Coronary artery (tissue), 2 donors: ENCODE results near the gene PIK3R1.

Experiments used
- DNase-seq: peaks from one replicate; pipeline ENCODE4 v3.0.0-alpha.2; 2017; ENCODE audit warnings: low spot score
- H3K27ac ChIP-seq, 2 donors: fragments of 200-600 bp; sonication (generic); one replicate each; pipeline ENCODE4 v1.5.1; 2016 to 2019
- H3K4me3 ChIP-seq: fragments of 200-600 bp; sonication (generic); 2 replicates; pipeline ENCODE4 v1.5.1; 2016; ENCODE audit warnings: mild to moderate bottlenecking, moderate library complexity
- TF ChIP-seq, protein P1 (sequence below): fragments of 200-600 bp; sonication (generic); IDR thresholded peaks from one replicate; pipeline ENCODE4 v1.5.1; 2019; ENCODE audit warnings: antibody characterized with exemption

PIK3R1 gene

DNA sequence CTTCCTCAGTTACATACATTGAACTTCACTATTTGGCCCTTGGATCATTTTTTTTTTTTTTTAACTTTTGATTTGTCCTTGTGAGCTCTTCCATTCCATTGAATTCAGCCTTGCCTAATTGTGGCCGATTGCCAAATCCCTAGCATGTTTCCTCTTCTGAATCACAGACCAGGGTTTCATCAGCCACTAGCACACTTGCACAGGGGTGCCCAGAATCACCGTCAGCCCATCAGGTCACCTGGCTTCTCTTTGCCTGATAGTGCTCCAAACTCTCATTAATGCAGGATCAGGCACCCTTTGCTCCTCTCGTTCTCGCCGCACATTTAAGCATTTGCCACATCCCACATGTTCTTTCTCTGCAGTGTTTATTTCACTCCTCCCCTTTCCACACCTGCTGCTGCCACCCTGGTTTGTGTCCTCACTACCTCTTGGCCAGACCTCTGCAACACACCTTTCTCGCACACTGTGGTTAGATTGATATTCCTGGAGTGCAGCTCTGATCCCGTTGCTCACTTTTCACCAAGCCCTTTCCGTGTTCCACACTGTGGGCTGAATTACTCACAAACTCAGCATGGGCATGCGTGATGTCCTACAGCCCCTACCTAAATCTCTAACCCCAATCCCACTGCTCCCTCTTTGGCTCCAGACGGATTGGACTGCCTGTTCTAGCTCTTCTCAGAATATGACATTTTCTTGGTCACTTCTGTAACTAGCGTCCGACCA, 9.8 kb downstream of the PIK3R1 start:
- no peak for DNase-seq

DNA sequence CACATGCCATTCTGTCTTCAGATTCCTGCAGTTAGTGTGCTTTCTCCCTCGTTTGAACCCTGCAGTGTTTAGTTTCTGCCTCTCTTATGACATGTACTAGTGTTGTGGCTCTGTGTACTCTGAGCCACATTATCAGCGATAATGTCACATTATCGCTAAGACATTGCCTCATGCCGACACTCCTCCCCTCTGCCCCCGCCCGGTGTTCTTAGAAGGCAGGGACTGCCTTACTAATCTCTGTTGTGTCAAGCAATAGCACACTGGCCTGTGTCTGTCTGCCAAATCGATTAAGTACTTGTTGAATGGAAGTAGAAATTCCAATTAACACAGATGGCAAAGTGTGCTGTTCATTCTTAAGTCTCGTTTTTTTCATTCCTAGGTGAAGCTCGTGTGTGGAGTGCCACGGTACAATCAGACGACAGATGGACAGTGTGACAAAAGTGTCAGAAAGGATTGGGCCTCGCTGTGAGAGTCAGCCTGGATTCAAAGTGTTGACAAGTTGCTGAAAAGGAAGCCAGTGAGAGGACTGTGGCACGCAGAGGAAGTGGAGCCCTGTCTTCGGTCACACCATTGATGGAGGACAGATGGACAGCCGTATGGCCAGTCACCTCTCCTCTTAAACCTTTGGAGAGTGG, 10.5 kb downstream of the PIK3R1 start:
- peak overlapping the region; percentile 54 for H3K4me3 ChIP-seq
- peak overlapping the region in 1 of 2 donors; percentile 53 for H3K27ac ChIP-seq
- TF ChIP-seq, protein P1, sequence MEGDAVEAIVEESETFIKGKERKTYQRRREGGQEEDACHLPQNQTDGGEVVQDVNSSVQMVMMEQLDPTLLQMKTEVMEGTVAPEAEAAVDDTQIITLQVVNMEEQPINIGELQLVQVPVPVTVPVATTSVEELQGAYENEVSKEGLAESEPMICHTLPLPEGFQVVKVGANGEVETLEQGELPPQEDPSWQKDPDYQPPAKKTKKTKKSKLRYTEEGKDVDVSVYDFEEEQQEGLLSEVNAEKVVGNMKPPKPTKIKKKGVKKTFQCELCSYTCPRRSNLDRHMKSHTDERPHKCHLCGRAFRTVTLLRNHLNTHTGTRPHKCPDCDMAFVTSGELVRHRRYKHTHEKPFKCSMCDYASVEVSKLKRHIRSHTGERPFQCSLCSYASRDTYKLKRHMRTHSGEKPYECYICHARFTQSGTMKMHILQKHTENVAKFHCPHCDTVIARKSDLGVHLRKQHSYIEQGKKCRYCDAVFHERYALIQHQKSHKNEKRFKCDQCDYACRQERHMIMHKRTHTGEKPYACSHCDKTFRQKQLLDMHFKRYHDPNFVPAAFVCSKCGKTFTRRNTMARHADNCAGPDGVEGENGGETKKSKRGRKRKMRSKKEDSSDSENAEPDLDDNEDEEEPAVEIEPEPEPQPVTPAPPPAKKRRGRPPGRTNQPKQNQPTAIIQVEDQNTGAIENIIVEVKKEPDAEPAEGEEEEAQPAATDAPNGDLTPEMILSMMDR, result no peak
- no peak for DNase-seq

More for the DNA sequence above, 9.8 kb downstream of the PIK3R1 start:
- peak overlapping the region in 1 of 2 donors; percentile 53 for H3K27ac ChIP-seq
- TF ChIP-seq, protein P1, result no peak
- peak overlapping the region; percentile 54 for H3K4me3 ChIP-seq

DNA sequence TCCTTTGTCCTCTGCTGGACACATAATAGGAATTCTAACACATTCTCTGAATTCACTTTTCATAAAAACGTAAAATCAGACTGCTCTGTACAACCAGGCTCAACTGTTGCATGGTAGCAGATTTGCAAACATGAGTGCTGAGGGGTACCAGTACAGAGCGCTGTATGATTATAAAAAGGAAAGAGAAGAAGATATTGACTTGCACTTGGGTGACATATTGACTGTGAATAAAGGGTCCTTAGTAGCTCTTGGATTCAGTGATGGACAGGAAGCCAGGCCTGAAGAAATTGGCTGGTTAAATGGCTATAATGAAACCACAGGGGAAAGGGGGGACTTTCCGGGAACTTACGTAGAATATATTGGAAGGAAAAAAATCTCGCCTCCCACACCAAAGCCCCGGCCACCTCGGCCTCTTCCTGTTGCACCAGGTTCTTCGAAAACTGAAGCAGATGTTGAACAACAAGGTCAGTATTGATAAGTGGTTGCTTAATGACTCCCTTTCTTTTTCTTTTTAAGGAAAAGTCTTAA, 11.1 kb downstream of the PIK3R1 start:
- DNase-seq, result no peak
- H3K27ac ChIP-seq, result peak overlapping the region in 1 of 2 donors; percentile 53
- H3K4me3 ChIP-seq, result peak overlapping the region; percentile 54
- TF ChIP-seq, protein P1, result no peak

DNA sequence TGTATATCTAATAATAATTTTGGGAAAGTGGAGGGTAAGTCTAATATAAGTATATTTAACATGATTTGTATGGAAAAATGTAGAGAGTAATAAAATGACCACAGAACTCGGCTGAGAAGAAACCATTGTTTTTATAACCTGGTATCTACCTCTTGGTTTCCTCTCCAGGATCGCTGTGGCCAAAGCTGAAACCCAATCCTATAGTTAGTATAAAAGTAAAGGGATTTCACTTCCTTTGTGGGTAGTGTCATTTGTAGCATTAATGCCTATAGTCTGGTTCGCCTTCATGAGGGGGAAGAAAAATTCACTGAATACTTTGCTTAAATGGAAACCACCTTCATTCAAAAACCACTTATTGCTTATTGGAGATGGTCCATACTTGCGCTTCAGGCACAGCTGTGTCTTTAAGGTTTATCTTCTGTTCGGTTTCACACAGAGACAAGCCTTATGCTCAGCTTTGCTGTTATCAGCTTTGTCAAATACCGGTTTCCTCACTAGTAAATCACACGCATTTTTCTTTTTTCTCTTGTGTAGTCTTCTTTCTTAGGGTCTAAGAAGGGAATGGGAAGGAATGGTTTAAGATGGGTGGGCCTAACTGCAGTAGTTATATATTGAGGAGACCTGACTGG, 12.1 kb downstream of the PIK3R1 start:
- no peak overlapping the region for H3K27ac ChIP-seq

DNA sequence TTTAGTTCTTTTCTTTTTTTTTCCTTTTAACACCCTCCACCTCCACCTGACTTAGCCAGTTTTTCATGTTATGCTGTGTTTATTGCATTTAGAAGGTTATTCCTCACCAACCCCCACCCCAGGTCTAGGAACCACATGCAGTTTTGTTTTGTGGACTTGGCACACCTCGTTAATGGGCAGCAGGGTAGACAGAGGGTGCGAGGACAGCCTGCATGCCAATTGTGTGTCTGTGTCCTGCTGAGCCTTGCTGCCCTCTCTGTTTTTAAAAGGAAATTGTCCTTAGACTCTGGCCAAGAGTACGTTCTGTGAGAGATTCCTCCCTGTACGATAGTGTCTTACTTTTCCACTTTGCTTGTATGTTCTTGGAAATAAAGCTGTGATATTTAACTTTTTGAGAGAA, 13.9 kb downstream of the PIK3R1 start:
- H3K4me3 ChIP-seq, result peak overlapping the region; percentile 40
- H3K27ac ChIP-seq, result no peak overlapping the region
- DNase-seq, result no peak
- TF ChIP-seq, protein P1, result no peak

More for the DNA sequence above, 12.1 kb downstream of the PIK3R1 start:
- TF ChIP-seq, protein P1, result no peak
- DNase-seq, result no peak
- no peak overlapping the region for H3K4me3 ChIP-seq

DNA sequence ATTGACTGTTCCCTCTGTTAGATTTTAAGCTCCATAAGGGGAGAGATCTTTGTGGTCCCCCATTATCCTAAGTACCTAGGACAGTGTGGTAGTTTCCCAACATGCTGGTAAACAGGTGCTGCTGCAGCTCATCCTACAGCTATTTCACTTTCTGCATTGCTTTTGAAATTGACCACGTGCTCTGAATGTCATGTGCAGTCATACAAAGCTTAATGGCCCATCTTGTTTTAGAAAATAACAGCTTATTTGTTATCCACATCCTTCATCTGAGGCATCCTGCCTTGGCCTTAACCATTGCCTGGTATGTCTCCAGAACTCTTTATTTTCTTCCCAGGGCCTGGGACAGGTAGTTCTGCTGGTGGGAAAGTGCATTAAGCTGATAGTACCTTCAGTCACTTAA, 14.7 kb downstream of the PIK3R1 start:
- DNase-seq, result no peak
- peak overlapping the region; percentile 40 for H3K4me3 ChIP-seq
- no peak overlapping the region for H3K27ac ChIP-seq
- TF ChIP-seq, protein P1, result no peak
